Mucosa of descending colon (tissue), 3 donors: ENCODE measurements around the gene PAPSS2. TPM values are rescaled to one million over a fixed set of nuclear protein-coding genes. Genes with fewer than 3 reads are reported as not detected.
"Not testable (repeated sequence)": the region's sequence is repeated elsewhere in the genome, so short reads cannot be mapped to it uniquely, and the experiment has no call there.

Source experiments
- ATAC-seq: fragments of 200-7000 bp; cut with Tn5 transposase; one replicate; pipeline ENCODE4 v1.9.1; 2020; ENCODE audit warnings: mild to moderate bottlenecking, moderate library complexity
- DNase-seq, 3 donors: peaks; one replicate each; pipeline ENCODE4 v3.0.0-alpha.2; 2020
- H3K36me3 ChIP-seq: fragments of 200-600 bp; one replicate; pipeline ENCODE4 v1.8.0; 2021; ENCODE audit warnings: low read depth, mild to moderate bottlenecking
- H3K4me1 ChIP-seq: fragments of 200-600 bp; one replicate; pipeline ENCODE4 v1.8.0; 2021; ENCODE audit warnings: low read depth, mild to moderate bottlenecking
- H3K4me3 ChIP-seq: fragments of 200-600 bp; one replicate; pipeline ENCODE4 v1.8.0; 2021; ENCODE audit warnings: mild to moderate bottlenecking
- H3K9me3 ChIP-seq: fragments of 200-600 bp; one replicate; pipeline ENCODE4 v1.8.0; 2021; ENCODE audit warnings: mild to moderate bottlenecking
- CTCF ChIP-seq: fragments of 200-600 bp; IDR thresholded peaks from one replicate; pipeline ENCODE4 v1.8.0; 2022; ENCODE audit warnings: antibody characterized with exemption, mild to moderate bottlenecking
- intact Hi-C, 2 donors: fragments of 100-400 bp; cut with DNase I in 1 of 2; cut with micrococcal nuclease in 1 of 2; formaldehyde crosslinking; loops; one replicate each; pipeline versions ENCODE4 v1.11.0 to v1.11.1; 2022; cut with DNase I, micrococcal nuclease
- total RNA-seq, 3 donors: library from RNA; stranded (reverse); fragmentation: NEBNext Ultra II Directional in 2 of 3; extraction: Animal tissue kit (Norgen Biotek cat#: 25700) in 2 of 3; gene quantifications; one replicate each; pipeline versions ENCODE4 v1.2.1 to v1.2.4, GENCODE V29; 2021 to 2023
- donor health status: DM: no; HTN: no; CAD: no; lungs with moderate emphysema.
- donor health status: DM: no; HTN: no; CAD: no.
- donor health status: DM: no; HTN: yes; CAD: no.

PAPSS2 gene
- total RNA-seq, 3 donors from 2014 or later = 123 to 399 (median 147) TPM

GRCh38 chr10:87740254-87740655 is 80.6 kb downstream of the PAPSS2 start:
- DNase-seq (no peak), ATAC-seq (peak; percentile 55)
- no peaks in the 10 kb centered on the region for H3K4me1 ChIP-seq
- H3K36me3 ChIP-seq = no peaks in the 10 kb centered on the region
- no peaks in the 10 kb centered on the region for H3K9me3 ChIP-seq
- no peak for TF ChIP-seq CTCF
- H3K4me3 ChIP-seq = no peak overlapping the region
- intact Hi-C loops = no loop called here

- peak in 1 of 3 donors; percentile 47 for DNase-seq
- H3K36me3 ChIP-seq, ATAC-seq, H3K4me3 ChIP-seq, H3K9me3 ChIP-seq, intact Hi-C loops, H3K4me1 ChIP-seq: not testable (repeated sequence)
These were observed 83.4 kb downstream of the PAPSS2 start for GRCh38 chr10:87742992-87743610.

DNA sequence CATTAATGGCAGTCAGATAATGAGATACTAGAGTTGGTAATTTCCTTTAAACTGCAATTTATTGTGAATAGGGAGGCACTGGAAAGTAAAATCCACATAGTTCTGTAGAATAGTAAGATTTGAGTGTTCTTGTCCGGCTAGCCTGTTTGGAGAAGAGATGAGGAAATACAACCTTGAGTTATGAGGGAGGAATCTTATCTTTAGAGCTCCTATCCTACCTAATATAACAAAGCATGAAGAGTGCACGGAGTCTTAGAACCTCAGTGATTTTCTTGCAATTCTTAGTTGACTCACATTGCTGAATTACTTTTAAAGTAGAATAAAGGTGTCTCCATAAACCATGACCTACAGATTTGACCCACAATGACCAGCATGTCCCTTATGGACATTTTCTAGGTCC is 84.9 kb downstream of the PAPSS2 start:
- no peak for TF ChIP-seq CTCF
- ATAC-seq = no peak
- intact Hi-C loops = no loop called here
- Histone ChIP-seq H3K4me3 (no peak overlapping the region), H3K4me1 (no peaks in the 10 kb centered on the region), H3K36me3 (no peaks in the 10 kb centered on the region), H3K9me3 (no peaks in the 10 kb centered on the region)
- DNase-seq = no peak

DNA sequence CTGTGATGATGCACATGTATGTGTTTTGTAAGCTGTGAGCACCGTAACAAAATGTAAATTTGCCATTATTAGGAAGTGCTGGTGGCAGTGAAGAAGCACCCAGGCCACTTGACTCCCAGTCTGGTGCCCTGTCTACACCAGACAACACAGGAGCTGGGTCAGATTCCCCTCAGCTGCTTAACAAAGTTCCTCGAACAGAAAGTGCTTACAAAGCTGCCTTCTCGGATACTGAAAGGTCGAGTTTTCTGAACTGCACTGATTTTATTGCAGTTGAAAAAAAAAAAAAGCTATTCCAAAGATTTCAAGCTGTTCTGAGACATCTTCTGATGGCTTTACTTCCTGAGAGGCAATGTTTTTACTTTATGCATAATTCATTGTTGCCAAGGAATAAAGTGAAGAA is 87.2 kb downstream of the PAPSS2 start:
- no peak for TF ChIP-seq CTCF
- Histone ChIP-seq H3K4me3 (no peak overlapping the region), H3K36me3 (no peaks in the 10 kb centered on the region), H3K9me3 (no peaks in the 10 kb centered on the region), H3K4me1 (no peaks in the 10 kb centered on the region)
- intact Hi-C loops = no loop called here
- ATAC-seq = no peak
- no peak for DNase-seq

- H3K4me3 ChIP-seq, H3K36me3 ChIP-seq, H3K4me1 ChIP-seq, ATAC-seq, DNase-seq, H3K9me3 ChIP-seq, intact Hi-C loops: not testable (repeated sequence)
These were observed 88.6 kb downstream of the PAPSS2 start for GRCh38 chr10:87748244-87748643.

DNA sequence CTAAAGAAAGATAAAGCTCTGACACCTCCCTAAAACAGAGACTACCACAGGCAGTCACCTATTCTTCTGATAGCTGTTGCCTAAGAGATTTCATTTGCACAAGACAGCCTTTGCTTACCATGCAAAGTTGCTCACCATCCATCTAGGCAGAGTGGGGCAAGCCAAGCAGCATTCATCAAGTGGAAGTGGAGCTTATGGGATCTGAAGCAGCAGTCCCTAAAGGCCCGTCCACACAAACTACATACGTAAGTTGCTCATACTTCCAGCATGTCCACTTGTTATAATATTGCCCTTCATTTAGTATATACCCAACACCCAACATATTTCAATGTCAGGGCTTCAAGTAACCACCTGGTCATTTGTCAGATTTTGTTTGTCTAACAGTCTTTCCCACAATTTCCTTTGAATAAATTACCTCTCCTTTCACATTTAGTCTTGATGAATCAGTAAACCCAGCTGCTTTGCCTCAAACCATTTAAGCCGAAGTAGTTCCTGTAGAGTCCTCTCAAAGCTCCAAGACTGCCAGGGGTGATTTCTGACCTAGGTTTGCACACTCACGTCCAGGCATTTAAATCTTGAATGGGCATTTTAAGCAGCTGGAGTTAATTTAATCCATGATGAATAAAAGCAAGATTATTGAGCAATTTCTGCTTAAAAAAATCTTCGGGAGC is 90.5 kb downstream of the PAPSS2 start:
- peak; percentile 30 for ATAC-seq
- intact Hi-C loops = no loop called here
- Histone ChIP-seq H3K9me3 (no peaks in the 10 kb centered on the region), H3K4me3 (no peak overlapping the region), H3K4me1 (peaks cover 5% of the 10 kb centered on the region), H3K36me3 (no peaks in the 10 kb centered on the region)
- no peak for TF ChIP-seq CTCF
- no peak for DNase-seq
